Right ventricle myocardium superior (tissue), 1 donor: ENCODE data around the gene MLH3. TPM values are rescaled to one million over a fixed set of nuclear protein-coding genes. Genes with fewer than 3 reads are reported as not detected.

Experiments
- ATAC-seq: fragments of 200-7000 bp; cut with Tn5 transposase; one replicate; pipeline ENCODE4 v1.9.1; 2020; ENCODE audit warnings: mild to moderate bottlenecking; ENCODE audit not compliant: poor library complexity
- DNase-seq: peaks from one replicate; pipeline ENCODE4 v3.0.0-alpha.2; 2020
- intact Hi-C: fragments of 100-400 bp; cut with DNase I; formaldehyde crosslinking; loops from one replicate; pipeline ENCODE4 v1.11.2; 2022
- total RNA-seq: library from RNA; stranded (reverse); fragmentation: NEBNext Ultra II Directional; extraction: Animal tissue kit (Norgen Biotek cat#: 25700); gene quantifications from one replicate; pipeline ENCODE4 v1.2.1, GENCODE V29; 2021
- donor health status: DM: no; HTN: yes; CAD: no; lungs with severe emphysema.

The MLH3 gene
- total RNA-seq, 1 donor from 2014 or later: 21.8 TPM

DNA sequence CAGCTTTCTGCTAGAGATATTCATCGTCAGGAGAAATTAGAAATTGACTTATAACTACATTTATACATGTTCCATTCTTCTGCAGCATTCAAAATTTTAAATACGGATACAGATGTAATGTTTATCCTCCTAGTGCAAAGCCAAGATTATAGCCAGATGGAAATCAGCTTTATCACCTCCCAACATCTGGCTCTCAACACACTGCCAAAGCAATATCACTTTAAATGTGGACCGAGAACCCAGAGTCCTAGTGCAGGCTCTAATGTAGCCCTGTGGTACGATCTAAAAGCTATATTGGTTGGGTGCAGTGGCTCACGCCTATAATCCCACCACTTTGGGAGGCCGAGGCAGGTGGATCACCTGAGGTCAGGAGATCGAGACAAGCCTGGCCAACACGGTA, 6.5 kb downstream of the MLH3 start:
- no peak for DNase-seq
- intact Hi-C loops: no loop called here
- ATAC-seq: no peak

- ATAC-seq (no peak), DNase-seq (no peak)
- intact Hi-C loops: no loop called here
Observed at GRCh38 chr14:75044322-75044721, 6.9 kb downstream of the MLH3 start.

GRCh38 chr14:75042035-75042434, 9.2 kb downstream of the MLH3 start:
- no peak for DNase-seq
- no peak for ATAC-seq
- intact Hi-C loops: no loop called here

DNA sequence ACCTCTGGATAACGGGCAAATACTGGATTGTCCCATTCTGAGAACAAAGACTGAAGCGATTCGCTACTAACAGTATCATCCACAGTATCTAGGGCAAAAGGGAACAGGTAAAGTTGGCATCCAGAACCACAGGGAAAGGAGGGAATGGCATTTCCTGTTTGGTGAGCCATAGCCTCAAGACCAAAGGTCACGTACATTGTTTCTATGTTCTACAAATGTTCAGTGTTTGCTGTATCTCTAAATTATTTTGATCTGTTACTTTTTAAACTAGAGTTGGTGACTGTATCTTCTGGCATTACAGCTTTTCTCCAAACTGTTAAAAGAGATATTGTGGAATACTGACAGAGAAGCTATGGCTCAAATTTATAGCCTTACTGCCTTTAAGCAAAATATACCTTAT, 9.7 kb downstream of the MLH3 start:
- no peak for ATAC-seq
- DNase-seq: no peak
- intact Hi-C loops: no loop called here

- intact Hi-C loops: no loop called here
- DNase-seq: no peak
Observed at GRCh38 chr14:75040959-75041358, 10.3 kb downstream of the MLH3 start.

DNA sequence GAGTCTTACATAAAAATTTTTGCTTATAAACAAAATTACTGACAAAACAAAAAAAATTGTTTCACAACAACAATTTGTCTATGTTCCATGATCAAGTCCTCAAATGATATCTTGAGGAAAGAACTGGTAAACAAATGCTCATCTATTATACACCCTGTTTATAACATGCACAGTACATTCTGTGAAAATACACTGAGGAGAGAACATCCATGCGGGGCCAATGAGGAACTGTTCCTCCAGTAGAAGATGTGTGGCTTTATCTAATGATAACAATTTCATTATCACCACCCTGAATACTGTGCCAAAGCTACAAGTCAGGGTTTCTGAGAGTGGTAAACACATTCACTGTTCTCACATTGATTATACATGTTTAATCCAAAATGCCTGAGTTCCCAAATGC, 10.8 kb downstream of the MLH3 start:
- ATAC-seq (no peak), DNase-seq (no peak)
- intact Hi-C loops: no loop called here

More at GRCh38 chr14:75040959-75041358, 10.3 kb downstream of the MLH3 start:
- ATAC-seq: no peak

- DNase-seq (no peak), ATAC-seq (no peak)
- intact Hi-C loops: no loop called here
Observed at GRCh38 chr14:75032939-75033338, 18.3 kb downstream of the MLH3 start.

DNA sequence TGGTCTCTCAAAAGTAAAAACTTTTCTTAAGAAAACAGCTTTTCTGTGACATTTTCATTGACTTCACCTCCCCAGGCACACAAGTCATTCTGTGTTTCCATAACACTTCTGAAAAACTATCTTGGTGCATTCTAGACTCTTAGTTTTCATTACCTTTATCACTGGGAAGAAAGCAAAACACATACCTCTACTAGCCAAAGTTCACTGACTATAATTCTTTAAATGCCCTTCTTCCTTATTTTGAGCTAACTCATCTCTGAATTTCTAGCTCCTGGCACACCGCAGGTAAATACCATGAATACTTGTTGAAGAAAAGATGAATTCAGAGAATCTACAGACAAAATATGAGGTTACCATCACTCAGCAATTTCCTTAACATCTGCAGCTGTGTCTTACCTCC, 21.1 kb downstream of the MLH3 start:
- no peak for ATAC-seq
- intact Hi-C loops: no loop called here
- DNase-seq: no peak

DNA sequence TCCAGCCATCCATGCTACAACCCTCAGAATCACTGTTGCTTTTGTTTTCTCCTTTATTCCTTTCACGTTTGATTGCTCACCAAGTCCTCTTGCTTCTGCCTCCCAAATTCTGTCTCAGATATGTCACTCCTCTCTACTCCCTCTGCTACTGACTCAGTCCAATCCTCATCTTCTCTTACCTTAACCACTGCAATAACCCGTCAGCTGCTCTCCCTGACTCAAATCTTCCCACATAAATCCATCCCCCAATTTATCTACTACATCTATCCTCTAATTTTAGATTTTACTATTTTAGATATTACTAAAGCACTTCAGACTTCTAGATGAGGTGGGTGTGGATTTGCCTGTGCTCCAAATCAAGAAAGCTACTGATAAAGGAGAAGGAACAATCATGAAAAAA, 25.4 kb downstream of the MLH3 start:
- intact Hi-C loops: no loop called here
- ATAC-seq: no peak
- DNase-seq: no peak

GRCh38 chr14:75025082-75025481, 26.2 kb downstream of the MLH3 start:
- DNase-seq (no peak), ATAC-seq (no peak)
- intact Hi-C loops: no loop called here

GRCh38 chr14:75023108-75023507, 28.2 kb downstream of the MLH3 start:
- intact Hi-C loops: no loop called here
- no peak for DNase-seq

DNA sequence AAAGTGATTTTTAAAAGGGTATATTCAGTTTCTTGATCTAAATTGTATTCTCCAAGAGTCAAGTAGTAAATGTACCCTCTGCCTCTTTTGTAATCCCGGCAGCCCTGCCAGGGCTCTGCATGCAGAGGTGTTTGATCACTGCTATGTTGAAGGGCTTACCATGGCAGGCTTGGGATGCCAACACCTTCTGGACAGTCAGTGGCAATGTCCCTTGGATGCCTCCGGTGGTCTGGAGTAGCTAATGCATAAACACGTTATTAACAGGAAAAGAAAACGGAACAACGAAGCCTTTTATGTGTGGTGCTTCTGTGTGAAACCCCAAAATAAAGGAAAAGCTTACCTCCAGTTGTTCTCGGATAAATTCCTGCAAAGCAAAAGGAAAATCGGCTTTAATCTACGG, 28.6 kb downstream of the MLH3 start:
- peak; percentile 73 for DNase-seq
- ATAC-seq: peak; percentile 95
- intact Hi-C loops: no loop called here

More at GRCh38 chr14:75023108-75023507, 28.2 kb downstream of the MLH3 start:
- ATAC-seq: peak; percentile 24

DNA sequence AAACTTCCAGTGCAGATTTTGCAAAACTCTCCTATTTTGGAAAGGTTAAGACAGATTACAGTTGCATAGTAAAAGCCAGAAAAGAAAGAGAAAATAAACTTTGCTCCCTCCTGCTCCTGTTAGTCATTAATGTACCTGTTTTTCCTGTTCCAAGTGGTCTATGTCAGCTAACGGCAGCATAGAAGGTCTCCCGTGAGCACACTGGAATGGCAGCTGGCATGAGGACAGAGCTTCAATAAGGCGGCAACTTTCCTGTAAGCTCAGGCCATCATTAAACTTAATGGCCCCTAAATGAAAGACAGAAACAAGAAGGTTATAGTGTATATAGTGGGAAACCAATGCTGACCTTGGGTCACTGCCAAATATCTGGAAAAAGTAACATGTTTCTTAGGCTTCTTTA, 32.6 kb downstream of the MLH3 start:
- DNase-seq (no peak), ATAC-seq (no peak)
- intact Hi-C loops: no loop called here

DNA sequence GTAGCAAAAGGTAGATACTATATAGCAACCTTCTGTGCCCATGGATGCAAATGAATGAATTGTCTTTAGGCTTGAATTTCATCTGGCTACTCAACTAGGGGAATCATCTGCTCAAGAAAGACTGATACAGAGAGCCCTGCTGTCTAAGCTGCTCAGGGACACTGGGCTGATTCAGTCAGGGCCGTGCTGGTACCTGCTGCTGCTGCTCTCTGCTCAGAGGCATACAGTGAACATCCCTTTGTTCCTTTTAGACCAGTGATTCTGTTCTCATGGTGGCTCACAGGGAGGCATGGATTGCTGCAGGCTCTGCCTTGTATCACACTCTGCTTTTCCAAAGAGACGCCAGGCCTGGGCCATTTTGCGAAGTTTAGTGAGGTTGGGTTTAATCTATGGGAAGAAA, 34.5 kb downstream of the MLH3 start:
- no peak for DNase-seq
- intact Hi-C loops: no loop called here
- ATAC-seq: no peak

DNA sequence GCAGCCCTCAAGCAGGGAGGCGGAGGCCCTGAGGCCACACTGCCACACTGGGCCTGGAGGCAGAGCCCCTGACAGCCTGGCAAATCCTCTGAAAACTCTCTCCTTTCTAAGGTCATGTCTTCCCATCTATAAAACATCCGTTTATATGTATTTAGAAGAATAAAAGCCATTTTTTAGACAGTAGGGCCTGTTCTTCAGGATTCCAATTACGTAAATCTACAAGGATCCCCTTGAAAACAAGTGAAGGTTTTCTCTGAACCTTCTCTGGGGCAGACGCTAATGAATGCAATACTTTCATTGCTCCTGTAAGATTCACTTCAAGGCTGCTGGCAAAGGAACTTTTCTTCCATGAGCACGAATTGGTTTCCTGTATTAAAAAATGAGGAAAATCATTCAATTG, 35.8 kb downstream of the MLH3 start:
- ATAC-seq (no peak), DNase-seq (no peak)
- intact Hi-C loops: no loop called here

DNA sequence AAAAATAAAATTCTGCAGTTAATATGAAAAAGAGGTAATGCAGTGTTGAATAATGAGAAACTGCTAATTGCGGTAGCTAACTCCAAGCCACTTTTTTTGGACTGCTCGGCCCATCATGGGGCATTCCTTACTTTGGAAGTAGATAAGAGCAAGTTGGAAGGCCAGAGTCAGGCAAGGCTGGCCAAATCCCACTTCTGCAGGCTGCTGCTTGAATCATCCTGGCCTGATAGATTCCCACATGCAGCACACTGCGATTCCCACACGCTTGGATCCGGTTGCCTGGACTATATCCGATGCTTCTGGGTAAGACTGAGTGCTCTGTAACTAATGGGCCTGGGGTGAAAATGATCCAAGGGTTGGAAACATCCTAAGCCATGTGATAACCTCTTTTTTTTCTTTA, 38.0 kb downstream of the MLH3 start:
- intact Hi-C loops: no loop called here
- peak; percentile 71 for ATAC-seq
- DNase-seq: peak; percentile 53

- DNase-seq (no peak), ATAC-seq (peak; percentile 63)
- intact Hi-C loops: no loop called here
Observed at GRCh38 chr14:75011356-75011994, 39.8 kb downstream of the MLH3 start.

DNA sequence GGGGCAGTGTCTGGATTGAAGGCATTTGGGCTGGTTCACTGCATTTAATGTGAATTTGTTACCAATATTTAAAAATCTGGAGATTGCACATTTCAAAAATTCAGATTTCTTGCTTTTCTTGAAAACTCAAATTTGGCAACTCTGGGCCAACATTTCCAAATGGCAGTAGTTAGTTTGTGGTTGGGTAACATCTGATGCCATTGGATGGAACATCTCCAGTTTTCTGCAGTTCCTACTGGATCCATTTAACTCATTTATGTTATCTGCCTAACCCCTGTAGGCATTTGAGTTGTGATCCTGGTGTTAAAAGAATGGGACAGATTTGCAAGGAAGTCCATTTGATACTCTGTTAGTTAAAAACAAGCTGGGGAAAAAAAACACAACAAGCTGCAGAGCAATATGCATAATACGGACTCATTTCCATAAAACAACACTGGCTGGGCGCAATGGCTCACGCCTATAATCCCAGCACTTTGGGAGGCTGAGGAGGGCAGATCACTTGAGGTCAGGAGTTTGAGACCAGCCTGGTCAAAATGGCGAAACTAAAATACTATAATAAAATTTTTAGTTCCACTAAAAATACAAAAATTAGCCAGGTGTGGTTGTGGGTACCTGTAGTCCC, 40.7 kb downstream of the MLH3 start:
- intact Hi-C loops: no loop called here
- ATAC-seq: no peak

DNA sequence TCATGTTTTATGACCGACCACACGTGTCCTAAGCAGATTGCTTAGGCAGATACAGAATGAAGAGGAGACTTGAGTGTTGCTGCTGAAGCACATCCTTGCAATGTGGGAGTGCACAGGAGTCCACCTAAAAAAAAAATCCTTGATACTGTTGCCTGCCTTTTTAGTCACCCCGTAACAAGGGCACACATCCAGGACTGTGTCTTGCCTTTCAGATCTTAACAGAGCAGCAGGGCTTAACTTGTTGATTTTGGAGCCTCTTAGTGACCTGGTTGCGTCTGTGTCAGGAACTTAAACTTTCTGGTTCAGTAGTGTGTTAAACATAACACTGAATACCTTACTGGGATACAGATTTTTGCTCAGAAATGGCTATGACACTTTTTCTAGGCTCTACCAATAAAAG, 42.1 kb downstream of the MLH3 start:
- intact Hi-C loops: no loop called here

More for the DNA sequence above, 40.7 kb downstream of the MLH3 start:
- DNase-seq: no peak

GRCh38 chr14:75005357-75005756, 45.9 kb downstream of the MLH3 start:
- no peak for ATAC-seq
- no peak for DNase-seq
- intact Hi-C loops: no loop called here

More for the DNA sequence above, 42.1 kb downstream of the MLH3 start:
- ATAC-seq (no peak), DNase-seq (no peak)
